HG03095 (cell line): Measurements from ENCODE around the gene ACAA1.

Source experiments
- ATAC-seq: cut with Tn5 transposase; IDR thresholded peaks from one replicate; pipeline ENCODE4 v1.9.1; 2021; ENCODE audit warnings: moderate library complexity; ENCODE audit not compliant: unreplicated experiment

ACAA1 gene

GRCh38 chr3:38119821-38120692 is 16.9 kb downstream of the ACAA1 start:
- no peak for ATAC-seq

GRCh38 chr3:38119248-38119544 is 17.7 kb downstream of the ACAA1 start:
- no peak for ATAC-seq

- no peak for ATAC-seq
These were observed 18.3 kb downstream of the ACAA1 start for GRCh38 chr3:38118421-38119247.

GRCh38 chr3:38117748-38118420 is 19.0 kb downstream of the ACAA1 start:
- ATAC-seq, result peak; percentile 81

GRCh38 chr3:38117163-38117716 is 19.7 kb downstream of the ACAA1 start:
- ATAC-seq, result no peak

- no peak for ATAC-seq
These were observed 20.3 kb downstream of the ACAA1 start for GRCh38 chr3:38116471-38117162.

- no peak for ATAC-seq
These were observed 21.1 kb downstream of the ACAA1 start for GRCh38 chr3:38115645-38116427.

- ATAC-seq, result no peak
These were observed 21.9 kb downstream of the ACAA1 start for GRCh38 chr3:38114875-38115644.

GRCh38 chr3:38114052-38114874 is 22.7 kb downstream of the ACAA1 start:
- no peak for ATAC-seq

GRCh38 chr3:38112378-38112761 is 24.6 kb downstream of the ACAA1 start:
- ATAC-seq, result no peak

- ATAC-seq, result no peak
These were observed 25.1 kb downstream of the ACAA1 start for GRCh38 chr3:38111696-38112377.

GRCh38 chr3:38111201-38111600 is 25.7 kb downstream of the ACAA1 start:
- no peak for ATAC-seq

- no peak for ATAC-seq
These were observed 26.4 kb downstream of the ACAA1 start for GRCh38 chr3:38110314-38111050.

GRCh38 chr3:38109580-38110313 is 27.2 kb downstream of the ACAA1 start:
- no peak for ATAC-seq

GRCh38 chr3:38108649-38109579 is 28.0 kb downstream of the ACAA1 start:
- no peak for ATAC-seq
